ENCODE results near the gene NYAP1.

- TF ChIP-seq CTCF (optimal IDR thresholded peaks at IDR 0.05 in 1 of 3, IDR thresholded peaks at IDR 0.05 in 1 of 3, conservative IDR thresholded peaks at IDR 0.05 in 1 of 3; ENCODE audit: extremely low read depth in 1 of 3, insufficient read depth in 2 of 3, low read length in 3 of 3) (no peak), EZH2 (IDR thresholded peaks at IDR 0.05; ENCODE audit: low read length) (no peak)
Measured at GRCh38 chr7:100456562-100456961, 27.2 kb upstream of the NYAP1 start.
